GM18499 (cell line): ENCODE results near the gene RNF43.

Experiments
- ATAC-seq: cut with Tn5 transposase; IDR thresholded peaks from one replicate; pipeline ENCODE4 v1.9.1; 2021; ENCODE audit warnings: moderate number of reproducible peaks; ENCODE audit not compliant: insufficient read depth, unreplicated experiment

Gene RNF43

GRCh38 chr17:58417300-58418092, at the start of gene RNF43:
RNF43 (minus strand) TSS chr17:58417534; CDS start chr17:58415577, 1,957 bp downstream.
- peak; percentile 65 for ATAC-seq

- no peak for ATAC-seq
Measured at GRCh38 chr17:58455491-58455890, 38.2 kb upstream of the RNF43 start.

- no peak for ATAC-seq
Measured at GRCh38 chr17:58452738-58453137, 35.4 kb upstream of the RNF43 start.

GRCh38 chr17:58447039-58447975, 30.0 kb upstream of the RNF43 start:
- no peak for ATAC-seq

GRCh38 chr17:58446086-58446485, 28.8 kb upstream of the RNF43 start:
- ATAC-seq, result no peak

- ATAC-seq, result no peak
Measured at GRCh38 chr17:58436805-58437239, 19.5 kb upstream of the RNF43 start.

- ATAC-seq, result no peak
Measured at GRCh38 chr17:58436245-58436644, 18.9 kb upstream of the RNF43 start.

GRCh38 chr17:58432806-58433573, 15.7 kb upstream of the RNF43 start:
- ATAC-seq, result no peak

GRCh38 chr17:58427807-58428206, 10.5 kb upstream of the RNF43 start:
- ATAC-seq, result no peak

GRCh38 chr17:58421711-58422110, 4.4 kb upstream of the RNF43 start:
- no peak for ATAC-seq

GRCh38 chr17:58420827-58421226, 3.5 kb upstream of the RNF43 start:
- ATAC-seq, result no peak

- no peak for ATAC-seq
Measured at GRCh38 chr17:58416937-58417299, 416 bp downstream of the RNF43 start.

- ATAC-seq, result no peak
Measured at GRCh38 chr17:58416396-58416795, 938 bp downstream of the RNF43 start.

- ATAC-seq, result no peak
Measured at GRCh38 chr17:58415371-58416055, 1.8 kb downstream of the RNF43 start.

- ATAC-seq, result no peak
Measured at GRCh38 chr17:58414596-58414997, 2.7 kb downstream of the RNF43 start.

- no peak for ATAC-seq
Measured at GRCh38 chr17:58413684-58414083, 3.6 kb downstream of the RNF43 start.

GRCh38 chr17:58412961-58413586, 4.3 kb downstream of the RNF43 start:
- ATAC-seq, result no peak

GRCh38 chr17:58412064-58412703, 5.2 kb downstream of the RNF43 start:
- no peak for ATAC-seq

GRCh38 chr17:58411408-58411894, 5.9 kb downstream of the RNF43 start:
- no peak for ATAC-seq
